Left renal pelvis (tissue), 4 donors: ENCODE measurements around the gene OTOGL. TPM values are rescaled to one million over a fixed set of nuclear protein-coding genes. Genes with fewer than 3 reads are reported as not detected.
A peak's percentile ranks its signal among the peaks of the same experiment; 100 is the strongest.
"Not testable (repeated sequence)": the region's sequence is repeated elsewhere in the genome, so short reads cannot be mapped to it uniquely, and the experiment has no call there.

Experiments used
- DNase-seq, 4 donors: peaks; one replicate each; pipeline ENCODE4 v3.0.0-alpha.2; 2013; ENCODE audit warnings: low read depth in 4 of 4, low spot score in 3 of 4
- polyA plus RNA-seq, 4 donors: library from polyadenylated mRNA; unstranded; fragments of 120-200 nt; gene quantifications; one replicate each; pipeline ENCODE4 v1.2.1, GENCODE V29; 2013; ENCODE audit not compliant: insufficient read length in 4 of 4

The OTOGL gene
- polyA plus RNA-seq, 4 donors = 0.31 to 0.89 (median 0.57) TPM

DNA sequence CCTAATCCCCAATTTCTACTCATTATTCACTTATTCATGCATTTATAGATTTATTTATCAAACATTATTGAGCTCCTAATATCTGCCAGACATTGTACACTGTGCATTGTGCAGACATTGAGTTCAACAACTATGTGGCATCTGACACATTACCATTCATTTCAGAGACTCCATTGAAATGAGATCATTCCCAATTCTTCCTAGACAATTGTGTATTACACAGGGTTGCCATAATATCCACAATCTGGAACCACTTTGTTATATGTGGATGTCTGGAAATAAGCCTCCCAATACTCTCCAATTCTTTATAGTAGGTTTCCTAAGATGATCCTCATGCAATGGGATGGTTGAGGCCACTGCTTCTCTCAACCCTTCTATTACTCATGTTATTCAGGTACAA, 165.0 kb downstream of the OTOGL start:
- no peak for DNase-seq

DNA sequence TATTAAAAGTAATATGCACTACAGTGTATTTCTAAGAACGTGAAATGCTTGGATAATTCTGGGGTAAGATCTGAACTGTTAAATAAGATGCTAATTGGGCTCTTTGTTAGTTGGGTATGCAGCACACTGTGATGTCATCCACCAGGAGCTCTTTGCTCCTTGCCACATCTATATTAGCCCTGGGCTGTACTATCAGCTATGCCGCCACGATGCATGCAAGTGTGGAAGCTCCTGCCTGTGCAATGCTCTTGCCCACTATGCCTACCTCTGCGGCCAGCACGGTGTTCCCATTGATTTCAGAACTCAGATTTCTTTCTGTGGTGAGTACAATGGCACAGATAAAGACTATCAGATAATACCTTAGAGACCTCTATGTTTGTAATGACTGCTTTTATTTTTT, 165.6 kb downstream of the OTOGL start:
- no peak for DNase-seq

DNA sequence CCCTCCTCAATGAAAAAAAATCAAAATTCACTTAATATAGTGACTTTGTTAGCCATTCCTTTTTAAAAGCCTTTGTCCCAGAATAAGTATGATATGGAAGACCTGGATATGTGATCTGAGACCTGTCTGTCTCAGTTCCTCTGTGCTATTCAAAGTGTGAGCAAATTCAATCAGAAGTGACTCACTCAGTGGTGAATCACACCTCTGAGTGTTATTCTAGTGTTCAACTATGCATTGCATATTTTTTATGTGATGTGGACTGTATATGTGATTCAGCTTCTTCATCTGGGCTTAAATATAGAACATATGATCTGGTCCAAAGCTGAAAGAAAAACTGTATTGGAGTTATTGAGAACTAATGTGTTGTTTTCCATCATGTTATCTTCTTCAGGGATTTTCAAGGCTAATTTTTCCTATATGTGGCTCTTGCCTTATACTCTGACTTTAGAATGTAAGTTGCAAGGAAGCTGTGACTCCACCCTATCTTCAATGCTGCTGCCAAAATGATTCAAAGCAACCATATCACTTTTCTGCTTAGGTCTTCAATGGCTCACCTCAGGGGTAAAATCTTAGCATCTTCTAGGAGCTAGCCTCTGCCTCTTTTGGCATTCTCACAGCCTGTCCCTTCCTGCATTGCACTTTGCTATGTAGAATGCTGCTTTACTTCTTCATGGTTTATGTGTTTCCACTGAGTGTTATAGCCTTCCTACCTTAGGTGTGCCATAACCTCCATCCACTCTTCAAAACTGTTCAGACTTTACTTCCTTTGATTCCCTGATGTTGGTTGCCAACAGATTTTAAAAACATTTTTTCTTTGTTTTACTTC, 169.8 kb downstream of the OTOGL start:
- DNase-seq = no peak

DNA sequence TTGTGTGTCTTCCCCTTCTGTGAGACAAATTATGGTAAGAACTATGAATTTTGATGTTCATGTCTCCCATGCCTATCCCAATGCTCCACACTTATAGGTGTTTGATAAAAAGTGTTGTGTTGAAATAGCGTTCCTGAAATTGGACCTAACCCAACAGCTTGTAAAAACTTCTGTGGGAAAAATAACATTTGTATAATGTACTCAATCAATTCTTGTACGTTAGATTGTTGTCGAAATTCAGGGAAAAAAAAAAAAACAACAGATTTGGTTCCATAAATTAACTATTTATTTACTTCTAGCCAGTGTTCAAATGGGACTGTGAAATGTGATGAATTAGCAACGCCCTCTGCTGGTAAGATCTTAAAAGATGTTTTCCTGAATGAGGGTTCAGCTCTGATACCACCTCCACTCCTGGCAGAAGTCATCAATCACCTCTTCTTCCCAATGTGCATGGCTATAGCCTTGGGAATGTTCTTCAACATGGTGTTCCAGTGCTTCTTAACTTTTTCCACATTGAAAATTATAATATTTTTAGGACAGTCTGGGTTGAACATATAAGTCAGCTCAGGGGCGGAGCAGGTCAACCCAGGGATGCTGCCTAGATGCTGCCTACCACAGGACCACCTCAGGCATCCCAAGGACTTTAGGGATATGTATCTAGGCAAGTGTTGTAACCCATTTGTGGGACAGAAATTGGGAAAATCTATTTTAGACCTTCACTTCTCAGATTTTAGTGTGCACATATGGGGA, 170.6 kb downstream of the OTOGL start:
- DNase-seq = peak; percentile 8 to 24 (median 22)

DNA sequence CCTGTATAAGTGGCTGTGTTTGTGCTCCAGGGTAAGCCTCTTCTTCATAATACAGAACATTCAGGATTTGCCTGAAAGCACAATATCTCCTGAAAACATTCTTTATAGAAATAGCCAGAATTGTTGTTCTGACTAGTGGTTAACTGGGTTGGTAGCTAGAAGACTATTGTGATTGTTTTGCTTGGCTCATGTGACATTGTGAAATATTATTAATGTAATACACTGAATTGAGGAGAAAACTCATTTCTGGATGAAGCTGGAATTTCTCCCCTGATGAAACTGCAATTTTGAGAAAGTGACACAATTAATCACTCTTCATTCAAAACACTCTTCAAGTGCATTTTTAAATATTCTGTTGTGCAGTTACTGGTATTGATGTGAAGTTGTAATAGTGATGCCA, 172.4 kb downstream of the OTOGL start:
- no peak for DNase-seq

DNA sequence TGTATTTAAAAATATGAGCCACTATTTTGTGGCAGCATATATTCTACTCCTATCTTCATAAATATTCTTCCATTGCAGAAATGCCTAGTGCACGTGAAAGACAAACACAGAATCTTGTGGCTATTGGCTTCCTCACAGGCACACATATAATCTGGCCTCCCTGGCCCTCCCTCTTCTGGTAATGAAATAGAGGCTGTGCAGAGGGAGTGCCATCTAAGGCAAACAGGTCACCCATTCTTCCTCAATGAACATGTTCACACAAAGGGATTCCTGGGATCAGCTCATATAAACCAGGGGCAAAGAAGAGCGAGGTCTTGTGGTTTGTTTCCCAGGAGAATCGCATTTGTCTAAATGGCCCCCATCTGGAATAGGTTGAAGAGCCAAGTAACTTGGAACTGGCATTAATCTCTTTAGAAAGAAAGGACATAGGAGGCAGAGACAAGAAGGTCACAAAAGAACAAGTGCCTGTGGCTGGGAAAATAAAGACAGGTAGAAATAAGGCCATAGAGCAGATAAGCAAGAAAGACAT, 173.1 kb downstream of the OTOGL start:
- DNase-seq = no peak

DNA sequence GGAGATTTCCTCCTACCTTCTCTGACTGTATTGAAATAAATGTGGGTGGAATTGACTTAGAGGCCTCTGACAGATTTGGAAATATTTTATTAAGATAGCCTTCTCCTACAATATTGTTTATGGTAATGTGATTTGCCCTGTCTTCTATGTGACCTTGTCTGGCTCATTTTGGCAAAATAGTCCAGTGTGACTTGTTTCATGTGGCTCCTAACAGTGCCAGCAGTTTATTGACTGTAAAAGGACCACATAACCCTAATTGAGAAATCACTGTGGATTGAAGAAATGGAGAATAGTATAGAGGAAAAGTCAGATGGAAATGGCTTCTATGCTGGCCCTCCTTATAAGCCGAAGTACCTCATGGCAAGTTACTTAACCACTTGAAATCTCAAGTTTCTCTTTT, 173.8 kb downstream of the OTOGL start:
- no peak for DNase-seq

DNA sequence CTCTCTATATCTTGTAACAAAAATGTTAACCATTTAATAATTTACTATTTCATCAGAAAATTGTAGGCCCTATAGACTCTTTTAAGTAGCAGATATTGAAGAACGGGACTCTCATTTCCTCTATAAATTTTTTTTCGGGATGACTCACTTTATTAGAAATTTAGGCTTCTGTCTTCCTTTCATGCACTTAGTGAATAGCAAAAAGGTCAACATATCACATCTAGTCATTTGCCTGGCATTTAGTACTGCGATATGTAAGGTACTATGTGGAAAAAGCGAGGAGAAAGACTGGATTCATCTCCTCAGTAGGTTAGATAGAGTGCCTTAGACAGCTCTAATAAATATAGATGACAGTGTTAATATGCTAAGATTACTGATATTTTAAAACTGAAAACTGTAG, 178.4 kb downstream of the OTOGL start:
- no peak for DNase-seq

DNA sequence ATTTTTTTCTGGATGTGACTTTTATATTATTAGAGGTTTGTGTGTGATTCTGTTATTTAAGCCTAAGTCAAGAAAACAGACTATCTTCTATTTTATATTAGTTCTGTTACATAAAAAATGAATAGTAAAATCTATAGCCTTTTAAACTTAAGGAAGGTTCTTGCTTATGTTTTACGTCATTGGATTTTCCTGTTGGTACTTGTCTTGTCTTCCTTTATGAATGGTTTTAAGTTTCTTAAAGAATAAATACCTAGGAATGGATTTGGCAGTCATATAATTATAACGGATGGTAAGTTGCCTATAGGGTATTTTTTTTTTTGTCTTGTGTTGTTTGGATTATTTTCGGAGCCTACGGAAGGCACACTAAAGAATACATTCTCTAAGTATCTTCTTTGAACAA, 182.9 kb downstream of the OTOGL start:
- no peak for DNase-seq

DNA sequence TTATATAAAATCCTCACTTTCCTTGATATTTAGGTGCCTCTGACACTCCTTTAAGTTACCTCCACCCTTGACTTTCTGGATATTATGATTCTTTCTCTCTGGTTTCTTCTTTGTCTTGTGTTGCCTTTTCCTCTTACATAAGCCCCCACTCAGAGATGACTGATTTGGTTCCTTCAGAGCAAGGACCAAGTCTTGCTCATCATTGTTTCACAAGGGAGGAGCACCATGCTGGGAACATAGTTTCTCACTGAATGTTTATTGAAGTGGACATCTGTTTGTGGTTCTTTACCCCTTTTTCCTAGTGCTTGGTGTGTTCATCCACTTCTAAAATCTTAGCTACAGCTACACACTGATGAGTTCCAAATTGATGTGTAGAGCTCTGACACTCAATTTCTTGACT, 183.4 kb downstream of the OTOGL start:
- DNase-seq = no peak

DNA sequence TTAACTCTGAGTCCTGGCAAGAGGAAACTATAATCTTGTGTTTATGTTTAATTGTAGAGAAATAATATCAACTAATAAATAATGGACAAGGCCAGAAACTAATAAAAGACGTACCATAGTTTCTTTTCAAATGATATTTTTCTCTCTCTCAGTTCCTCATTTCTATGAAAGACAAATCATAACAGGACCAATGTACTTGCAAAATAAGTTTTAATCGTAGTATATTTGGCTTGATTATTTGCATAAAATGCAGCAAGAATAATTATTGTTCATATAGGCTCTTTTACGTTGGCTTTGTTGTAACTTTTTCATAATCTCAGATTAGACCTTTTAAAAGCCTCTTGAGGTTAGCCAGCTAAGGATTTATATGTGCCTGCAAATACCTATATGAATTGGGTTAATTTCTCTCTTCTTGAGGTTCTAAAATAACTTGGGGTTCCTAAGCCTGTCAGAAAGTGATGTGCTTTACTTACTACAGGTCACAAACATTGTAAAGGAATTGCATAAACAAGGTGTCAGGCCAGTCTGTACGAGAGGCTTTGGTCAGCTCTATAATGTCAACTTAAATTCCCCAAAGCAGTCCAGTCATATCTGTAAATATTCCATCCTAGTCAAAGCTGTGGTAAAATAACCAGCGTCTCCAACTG, 191.9 kb downstream of the OTOGL start:
- no peak for DNase-seq

DNA sequence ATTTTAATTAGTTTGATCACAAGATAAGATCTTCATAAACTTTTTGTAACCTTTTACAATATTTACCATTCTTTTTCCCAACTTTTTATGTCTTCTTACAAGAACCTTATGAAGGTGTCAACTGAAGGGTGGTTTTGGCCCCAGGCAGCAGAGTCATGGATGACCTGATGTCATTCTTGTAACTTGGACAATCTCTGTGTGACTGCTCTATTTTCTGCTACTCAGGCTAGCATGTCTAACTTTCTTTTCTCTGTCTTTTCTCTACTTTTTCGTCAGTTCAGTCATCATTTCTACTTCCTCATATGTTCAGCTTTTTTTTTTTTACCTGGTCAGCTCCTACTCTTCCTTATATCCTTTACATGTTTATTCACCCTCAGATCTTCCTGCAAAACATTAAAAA, 194.0 kb downstream of the OTOGL start:
- no peak for DNase-seq

DNA sequence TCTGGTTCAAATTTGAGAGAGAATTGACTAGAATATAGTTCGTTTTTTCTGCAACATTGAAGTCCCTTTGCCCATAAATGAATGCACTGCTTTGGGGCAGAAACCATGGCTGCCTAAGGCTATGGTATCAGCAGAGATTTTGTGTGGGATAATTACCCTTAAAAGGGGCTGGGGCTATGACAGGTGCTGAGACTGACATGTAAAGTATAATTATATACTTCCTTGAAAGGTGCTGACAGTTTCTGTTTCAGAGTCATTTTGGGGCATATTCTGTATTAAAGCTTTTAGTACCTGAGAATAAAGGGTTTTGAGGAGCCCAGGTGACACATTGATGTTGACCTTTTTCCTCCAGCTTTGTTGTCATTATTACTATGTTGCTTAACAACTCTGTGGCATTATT, 194.4 kb downstream of the OTOGL start:
- DNase-seq = no peak

DNA sequence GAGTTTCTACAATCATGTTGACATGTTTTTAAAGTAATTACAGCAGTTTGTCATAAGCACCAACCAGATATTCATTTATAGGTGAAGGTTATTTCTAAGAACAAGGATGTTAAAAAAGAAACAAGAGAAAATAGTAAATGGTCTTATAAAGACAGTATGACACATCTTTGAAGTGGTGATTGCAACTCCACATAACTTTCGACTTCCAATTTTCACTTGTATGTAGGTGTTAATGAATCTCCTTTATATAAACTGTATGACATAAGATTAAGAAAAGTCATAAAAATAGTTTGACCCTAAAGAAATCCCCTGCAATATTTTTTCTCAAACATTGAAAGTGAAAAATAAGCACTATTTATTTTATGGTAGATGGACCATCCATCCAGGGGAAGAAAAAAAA, 199.9 kb downstream of the OTOGL start:
- DNase-seq = no peak

DNA sequence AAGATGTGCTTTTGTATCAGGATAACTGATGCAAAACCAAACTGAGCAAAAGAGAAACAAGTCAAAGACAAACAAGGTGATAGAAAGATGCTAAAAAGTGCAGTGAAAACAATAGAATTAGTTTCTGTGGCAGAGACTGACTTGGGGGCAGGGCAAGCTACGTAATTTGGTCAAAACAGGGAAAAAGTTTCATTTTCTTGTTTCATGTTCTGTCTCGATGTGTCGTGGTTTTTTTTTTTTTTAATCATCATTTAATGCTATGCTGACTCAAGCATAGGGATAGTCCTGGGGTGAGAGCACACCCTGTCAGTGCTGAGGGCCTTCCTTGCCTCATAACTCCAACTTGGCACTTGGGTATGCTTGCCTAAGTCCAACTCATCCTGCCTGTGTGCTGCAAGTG, 200.6 kb downstream of the OTOGL start:
- no peak for DNase-seq

DNA sequence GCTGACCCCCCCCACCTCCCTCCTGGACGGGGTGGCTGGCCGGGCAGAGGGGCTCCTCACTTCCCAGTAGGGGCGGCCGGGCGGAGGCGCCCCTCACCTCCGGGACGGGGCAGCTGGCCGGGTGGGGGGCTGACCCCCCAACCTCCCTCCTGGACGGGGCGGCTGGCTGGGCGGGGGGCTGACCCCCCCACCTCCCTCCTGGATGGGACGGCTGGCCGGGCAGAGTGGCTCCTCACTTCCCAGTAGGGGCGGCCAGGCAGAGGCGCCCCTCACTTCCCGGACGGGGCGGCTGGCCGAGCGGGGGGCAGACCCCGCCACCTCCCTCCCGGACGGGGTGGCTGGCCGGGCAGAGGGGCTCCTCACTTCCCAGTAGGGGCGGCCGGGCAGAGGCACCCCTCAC, 208.1 kb downstream of the OTOGL start:
- DNase-seq = not testable (repeated sequence)

DNA sequence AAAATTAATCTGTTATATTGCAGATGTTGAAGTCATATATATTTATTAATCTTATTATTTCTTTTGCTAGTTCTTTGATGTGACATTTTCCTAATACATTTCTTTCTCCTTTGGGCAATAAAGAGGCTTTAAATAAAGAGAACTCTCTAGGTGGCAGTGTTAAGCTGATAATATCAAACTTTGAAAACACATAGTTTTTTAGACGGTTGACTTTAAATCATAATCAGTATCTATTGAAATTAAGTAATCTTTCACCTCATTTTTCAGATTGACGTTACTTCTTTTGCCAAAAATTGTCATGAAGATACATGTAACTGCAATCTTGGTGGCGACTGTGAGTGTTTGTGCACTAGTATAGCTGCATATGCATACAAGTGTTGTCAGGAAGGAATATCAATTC, 213.9 kb downstream of the OTOGL start:
- no peak for DNase-seq

DNA sequence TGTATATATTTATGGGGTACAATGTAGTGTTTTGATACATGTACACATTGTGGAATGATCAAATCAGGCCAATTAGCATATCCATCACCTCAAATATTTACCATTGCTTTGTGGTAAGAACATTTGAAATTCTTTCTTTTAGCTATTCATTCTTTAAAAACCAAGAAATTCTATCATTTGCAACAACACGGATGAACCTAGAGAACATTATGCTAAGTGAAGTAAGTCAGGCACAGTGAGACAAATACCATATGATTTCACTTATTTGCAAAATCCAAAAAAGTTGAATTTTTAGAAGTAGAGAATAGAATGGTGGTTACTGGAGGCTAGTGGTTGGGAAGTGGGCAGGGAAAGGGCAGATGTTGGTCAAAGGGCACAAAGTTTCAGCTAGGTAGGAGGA, 215.4 kb downstream of the OTOGL start:
- no peak for DNase-seq

DNA sequence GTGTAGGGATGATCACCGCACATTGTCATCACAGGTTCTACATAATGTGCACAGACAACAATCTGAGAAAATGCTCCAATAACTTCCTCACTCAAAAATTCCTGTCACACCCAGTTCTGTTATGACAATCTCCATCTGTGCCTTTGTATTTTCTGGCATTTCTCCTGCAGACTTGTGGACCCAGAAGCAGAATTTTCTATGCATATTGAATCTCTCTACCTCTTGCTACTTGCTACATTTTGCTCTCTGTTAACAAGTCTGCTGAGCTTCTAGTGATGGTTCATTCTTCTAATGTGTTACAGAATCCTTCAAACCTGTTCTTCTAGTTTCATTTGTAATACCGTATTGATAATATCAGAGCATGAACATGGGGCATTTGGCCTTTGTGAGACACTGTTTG, 216.9 kb downstream of the OTOGL start:
- DNase-seq = no peak

DNA sequence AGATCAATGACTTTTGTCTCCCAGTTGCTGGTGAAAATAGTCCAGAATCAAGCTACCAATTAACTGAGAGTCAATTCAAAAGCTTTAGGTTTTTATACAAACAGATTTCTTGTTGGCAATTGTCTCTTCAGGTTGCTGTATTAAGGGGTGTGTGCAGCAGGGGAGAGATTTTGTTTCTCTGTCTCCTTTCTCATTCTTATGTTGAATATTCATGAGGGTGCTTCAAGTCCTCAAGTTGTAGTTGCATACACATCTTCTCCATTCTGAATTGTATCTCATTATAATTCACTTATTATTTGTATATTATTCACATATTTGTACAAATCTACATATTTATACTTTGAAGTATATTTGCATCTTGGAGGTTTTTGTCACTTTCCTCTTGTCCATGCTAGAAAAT, 218.0 kb downstream of the OTOGL start:
- no peak for DNase-seq

DNA sequence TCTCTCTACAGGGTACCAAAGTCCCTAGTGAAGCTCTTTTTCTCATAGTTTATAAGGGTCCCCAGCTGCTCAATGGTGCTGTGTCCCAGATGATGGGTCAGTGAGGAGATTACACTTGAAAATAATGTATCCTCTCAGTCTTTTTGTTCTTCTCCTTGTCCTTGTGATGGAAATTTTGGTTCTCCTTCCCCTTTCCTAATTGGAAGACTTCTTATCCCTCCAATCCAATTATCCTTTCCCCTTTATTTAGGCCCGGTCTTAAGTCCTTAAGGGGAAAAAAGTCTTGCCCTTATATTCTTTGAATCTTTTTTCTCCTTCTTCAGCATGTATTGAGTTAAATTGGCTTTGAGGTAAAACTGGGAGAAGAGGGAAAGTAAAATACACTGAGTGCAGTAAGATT, 218.6 kb downstream of the OTOGL start:
- no peak for DNase-seq
